Thyroid gland (tissue), 4 donors: ENCODE results near the gene CACNA2D3. TPM values are rescaled to one million over a fixed set of nuclear protein-coding genes. Genes with fewer than 3 reads are reported as not detected.

ENCODE experiments used
- DNase-seq, 2 donors: peaks; one replicate each; pipeline ENCODE4 v3.0.0-alpha.2; 2019
- H3K27ac ChIP-seq, 3 donors: fragments of 200-600 bp; sonication (generic); 1 replicate in 2 of 3; 2 replicates in 1 of 3; pipeline ENCODE4 v1.5.1; 2016 to 2019; ENCODE audit warnings: mild to moderate bottlenecking in 1 of 3, moderate library complexity in 1 of 3
- H3K27me3 ChIP-seq: fragments of 200-600 bp; sonication (generic); one replicate; pipeline ENCODE4 v1.5.1; 2019
- H3K36me3 ChIP-seq, 2 donors: fragments of 200-600 bp; sonication (generic); one replicate each; pipeline ENCODE4 v1.5.1; 2016 to 2019
- H3K4me1 ChIP-seq, 2 donors: fragments of 200-600 bp; sonication (generic); one replicate each; pipeline ENCODE4 v1.5.1; 2017 to 2019
- H3K4me3 ChIP-seq, 3 donors: fragments of 200-600 bp; sonication (generic); replicated peaks in 1 of 3; 1 replicate in 2 of 3; 2 replicates in 1 of 3; pipeline ENCODE4 v1.5.1; 2016; ENCODE audit warnings: mild to moderate bottlenecking in 1 of 3
- H3K9me3 ChIP-seq: fragments of 200-600 bp; sonication (generic); one replicate; pipeline ENCODE4 v1.5.1; 2017
- CTCF ChIP-seq, 6 experiments: fragments of 200-600 bp in 3 of 6; fragments of 450-650 bp in 3 of 6; sonication (generic) in 3 of 6; IDR thresholded peaks; one replicate each; pipeline ENCODE4 v1.5.1; 2016 to 2019; ENCODE audit warnings: antibody characterized with exemption in 6 of 6, mild to moderate bottlenecking in 2 of 6, inconsistent platforms in 1 of 6, moderate library complexity in 1 of 6
- POLR2A ChIP-seq, 2 donors: fragments of 450-650 bp; IDR thresholded peaks; one replicate each; pipeline ENCODE4 v1.6.1; 2017; ENCODE audit warnings: antibody characterized with exemption in 2 of 2, mild to moderate bottlenecking in 2 of 2, moderate library complexity in 1 of 2
- whole genome bisulfite sequencing, 2 donors: methylation state at CpG; one replicate each; pipeline ENCODE4 v1.1.5; 2017; 5-methylcytosine and 5-hydroxymethylcytosine counted together
- intact Hi-C: fragments of 100-400 bp; cut with DNase I; formaldehyde crosslinking; loops from one replicate; pipeline ENCODE4 v1.15.1; 2023
- total RNA-seq, 4 donors: library from RNA; depleted of rRNA; stranded (reverse); fragments of >200 nt; gene quantifications; one replicate each; pipeline ENCODE4 v1.2.3, GENCODE V29; 2016

Gene CACNA2D3
- total RNA-seq, 4 donors from 2014 or later: 2.9 to 4.8 (median 4.5) TPM

- intact Hi-C loops: no loop called here
- no peaks in the 10 kb centered on the region for H3K27me3 ChIP-seq
- DNase-seq: no peak
- no peak overlapping the region for H3K27ac ChIP-seq
- no peaks in the 10 kb centered on the region for H3K4me1 ChIP-seq
- no peaks in the 10 kb centered on the region for H3K9me3 ChIP-seq
- no peak for TF ChIP-seq POLR2A (IDR thresholded peaks at IDR 0.05)
- WGBS, 2 donors: 80 to 91% methylated on average over 4 of the region's 4 CpGs
- no peak overlapping the region for H3K4me3 ChIP-seq
- H3K36me3 ChIP-seq: no peaks in the 10 kb centered on the region
These were observed 743.9 kb downstream of the CACNA2D3 start for GRCh38 chr3:54866251-54866650.

GRCh38 chr3:54870423-54870822 lies 748.1 kb downstream of the CACNA2D3 start:
- no peaks in the 10 kb centered on the region for H3K36me3 ChIP-seq
- 44 to 49% methylated on average over 7 of the region's 7 CpGs for WGBS, 2 donors
- H3K4me1 ChIP-seq: no peaks in the 10 kb centered on the region
- no peak overlapping the region for H3K4me3 ChIP-seq
- no peak overlapping the region for H3K27ac ChIP-seq
- no peaks in the 10 kb centered on the region for H3K27me3 ChIP-seq
- no peak for DNase-seq
- TF ChIP-seq CTCF (IDR thresholded peaks at IDR 0.05) (peak in 4 of 6 experiments; percentile 22 to 52 (median 40)), POLR2A (IDR thresholded peaks at IDR 0.05) (no peak)
- no peaks in the 10 kb centered on the region for H3K9me3 ChIP-seq
- intact Hi-C loops: no loop called here

GRCh38 chr3:54871867-54872266 lies 749.5 kb downstream of the CACNA2D3 start:
- intact Hi-C loops: no loop called here
- no peaks in the 10 kb centered on the region for H3K4me1 ChIP-seq
- WGBS, 2 donors: 20 to 75% methylated on average over 2 to 4 of the region's 4 CpGs
- TF ChIP-seq POLR2A (IDR thresholded peaks at IDR 0.05) (no peak), CTCF (IDR thresholded peaks at IDR 0.05) (no peak)
- no peak overlapping the region for H3K4me3 ChIP-seq
- H3K27ac ChIP-seq: no peak overlapping the region
- H3K36me3 ChIP-seq: no peaks in the 10 kb centered on the region
- no peaks in the 10 kb centered on the region for H3K9me3 ChIP-seq
- no peaks in the 10 kb centered on the region for H3K27me3 ChIP-seq
- DNase-seq: peak; percentile 45 to 74

- Histone ChIP-seq H3K27ac (no peak overlapping the region), H3K4me1 (no peaks in the 10 kb centered on the region), H3K9me3 (no peaks in the 10 kb centered on the region), H3K27me3 (no peaks in the 10 kb centered on the region), H3K4me3 (no peak overlapping the region), H3K36me3 (no peaks in the 10 kb centered on the region)
- intact Hi-C loops: no loop called here
- TF ChIP-seq CTCF (IDR thresholded peaks at IDR 0.05): no peak
- TF ChIP-seq POLR2A (IDR thresholded peaks at IDR 0.05): no peak
- 88% methylated on average over 8 of the region's 8 CpGs for WGBS, 2 donors
- DNase-seq: no peak
These were observed 751.0 kb downstream of the CACNA2D3 start for GRCh38 chr3:54873059-54874010.

GRCh38 chr3:54874816-54875556 lies 752.6 kb downstream of the CACNA2D3 start:
- 82 to 89% methylated on average over 7 of the region's 7 CpGs for WGBS, 2 donors
- DNase-seq: no peak
- H3K9me3 ChIP-seq: no peaks in the 10 kb centered on the region
- intact Hi-C loops: no loop called here
- no peaks in the 10 kb centered on the region for H3K4me1 ChIP-seq
- no peak for TF ChIP-seq POLR2A (IDR thresholded peaks at IDR 0.05)
- TF ChIP-seq CTCF (IDR thresholded peaks at IDR 0.05): no peak
- no peaks in the 10 kb centered on the region for H3K36me3 ChIP-seq
- no peak overlapping the region for H3K4me3 ChIP-seq
- no peaks in the 10 kb centered on the region for H3K27me3 ChIP-seq
- H3K27ac ChIP-seq: no peak overlapping the region
